Motor neuron (in vitro differentiated cells): ENCODE measurements around the gene VAT1L. TPM values are rescaled to one million over a fixed set of nuclear protein-coding genes. Genes with fewer than 3 reads are reported as not detected.

Experiments
- ATAC-seq, 8 experiments: fragments of 200-7000 bp; cut with Tn5 transposase; replicated peaks in 6 of 8; 2 replicates each; pipeline ENCODE4 v1.8.0; 2021; ENCODE audit warnings: mild to moderate bottlenecking in 8 of 8, moderate library complexity in 8 of 8
- H3K27ac ChIP-seq, 2 donors: fragments of 250-450 bp; sonication (Bioruptor Pico); 2 replicates each; pipeline ENCODE4 v1.9.0; 2021; ENCODE audit warnings: antibody characterized with exemption in 2 of 2, mild to moderate bottlenecking in 2 of 2, moderate library complexity in 1 of 2
- H3K4me1 ChIP-seq, 2 donors: fragments of 250-450 bp; sonication (Bioruptor Pico); replicated peaks in 1 of 2; 2 replicates each; pipeline ENCODE4 v1.6.1; 2021; ENCODE audit warnings: antibody characterized with exemption in 2 of 2, mild to moderate bottlenecking in 2 of 2, moderate library complexity in 1 of 2
- H3K4me3 ChIP-seq, 5 donors: fragments of 250-450 bp; sonication (Bioruptor Pico); 2 replicates each; pipeline ENCODE4 v1.9.0; 2021; ENCODE audit warnings: antibody characterized with exemption in 5 of 5, mild to moderate bottlenecking in 5 of 5, moderate library complexity in 4 of 5
- WGBS, 10 experiments: fragments of 450-650 bp; shearing (Covaris generic); methylation state at CpG; one replicate each; pipeline ENCODE4 v1.0.0; 2022; 5-methylcytosine and 5-hydroxymethylcytosine counted together
- in situ Hi-C, 9 experiments: fragments of 400-800 bp; cut with MboI; loops; one replicate each; pipeline ENCODE4 v1.15.0; 2021; ENCODE audit warnings: low sequenced_read_pairs in 9 of 9, low pct_unique_long_range_greater_than_20kb in 2 of 9; ENCODE audit not compliant: unreplicated experiment in 9 of 9
- total RNA-seq, 8 experiments: library from RNA; unstranded; fragments of 300-600 nt; gene quantifications; 2 replicates each; pipeline versions ENCODE4 v1.2.3 to v1.2.4, GENCODE V29; 2022

The VAT1L gene
- total RNA-seq, 8 experiments from 2014 or later = 0.17 to 195 (median 16.1) TPM

DNA sequence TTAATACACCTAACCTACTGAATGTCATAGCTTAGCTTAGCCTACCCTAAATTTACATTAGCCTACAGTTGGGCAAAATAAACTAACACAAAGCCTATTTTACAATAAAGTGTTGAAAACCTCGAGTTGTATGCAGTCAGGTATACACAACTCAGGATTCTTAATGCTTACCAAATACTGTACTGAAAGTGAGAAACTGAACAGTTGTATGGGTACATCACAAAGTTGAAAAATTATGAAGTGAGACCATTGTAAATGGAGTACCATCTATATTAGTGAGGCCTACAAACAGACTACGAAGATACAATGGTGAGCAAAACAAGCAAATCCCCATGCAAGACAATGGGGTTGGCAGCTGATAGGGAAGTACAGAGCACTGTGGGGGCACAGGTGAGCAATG lies 79.7 kb downstream of the VAT1L start:
- WGBS, 10 experiments = 30 to 100% (median 71%) methylated on average over 1 to 2 of the region's 2 CpGs; no CpG with 5 or more reads in 1 of the 10 experiments
- no peak overlapping the region for H3K27ac ChIP-seq
- ATAC-seq = no peak
- H3K4me1 ChIP-seq = peaks cover 11 to 17% of the 10 kb centered on the region in 2 donors
- in situ Hi-C loops = no loop called here
- no peak overlapping the region for H3K4me3 ChIP-seq

DNA sequence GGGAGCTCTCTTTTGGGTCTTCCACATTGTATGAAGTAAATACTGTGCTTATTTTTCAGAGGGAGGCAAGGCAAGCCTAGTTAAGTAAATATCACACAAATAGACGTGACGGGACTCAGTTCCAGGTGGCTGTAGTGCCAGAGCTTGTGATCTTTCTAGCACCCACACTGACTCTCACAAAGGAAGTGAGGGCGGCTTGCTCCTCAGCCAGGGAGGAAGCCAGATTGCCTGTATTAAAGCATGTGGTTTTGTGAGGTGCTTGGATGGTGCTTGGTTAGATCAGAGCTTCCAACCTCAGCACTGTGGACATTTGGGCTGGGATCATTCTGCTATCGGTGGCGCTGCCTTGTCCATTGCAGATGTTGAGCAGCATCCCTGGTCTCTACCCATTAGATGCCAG lies 80.1 kb downstream of the VAT1L start:
- Histone ChIP-seq H3K27ac (no peak overlapping the region), H3K4me1 (peaks cover 11 to 17% of the 10 kb centered on the region in 2 donors), H3K4me3 (no peak overlapping the region)
- in situ Hi-C loops = no loop called here
- WGBS, 10 experiments = 93 to 100% (median 100%) methylated on average over 1 to 5 of the region's 5 CpGs; no CpG with 5 or more reads in 5 of the 10 experiments
- no peak for ATAC-seq

DNA sequence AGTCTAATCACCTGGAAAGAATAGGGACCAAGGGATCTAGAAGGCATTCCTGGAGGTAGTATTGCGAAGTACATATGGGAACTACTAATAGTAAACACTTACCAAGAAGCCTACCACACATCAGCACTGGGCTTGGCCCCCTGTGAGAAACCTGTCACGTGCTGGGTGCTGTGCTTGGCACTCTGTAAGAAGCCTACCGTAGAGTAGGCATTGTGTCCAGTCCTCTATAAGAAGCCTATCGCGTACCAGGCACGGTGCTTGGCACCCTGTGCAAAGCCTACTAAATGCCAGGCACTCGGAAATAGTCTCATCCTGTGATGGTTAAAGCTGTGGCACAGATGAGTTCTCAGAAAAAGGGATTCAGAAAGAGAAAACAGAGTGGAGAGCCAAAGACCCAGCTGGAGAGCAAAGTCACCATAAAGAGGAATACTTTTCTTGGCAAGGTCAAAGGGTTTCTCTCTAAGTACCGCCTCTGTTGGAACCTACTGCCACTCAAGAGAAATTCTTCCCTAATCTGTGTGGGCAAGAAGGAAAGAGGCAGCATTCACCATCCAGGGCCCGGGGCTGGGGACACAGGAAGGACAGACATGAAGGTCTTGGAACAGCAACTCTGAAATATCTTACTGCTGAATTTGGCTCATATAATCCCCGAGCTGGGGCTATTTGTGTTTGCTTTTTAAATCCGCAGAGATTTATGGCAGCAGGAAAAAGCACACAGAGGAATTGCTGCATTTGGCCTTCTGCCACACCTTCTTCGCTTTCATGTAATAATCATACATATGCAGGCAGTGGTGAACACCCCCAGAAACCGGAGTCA lies 81.8 kb downstream of the VAT1L start:
- WGBS, 10 experiments = 11 to 100% (median 55%) methylated on average over 2 to 9 of the region's 13 CpGs
- peak overlapping the region in 1 of 2 donors; percentile 47 for H3K27ac ChIP-seq
- ATAC-seq = peak in 3 of 8 experiments; percentile 16 to 52 (median 26)

GRCh38 chr16:77871932-77872331 lies 83.6 kb downstream of the VAT1L start:
- 75 to 100% (median 92%) methylated on average over 1 of the region's 1 CpG; no CpG with 5 or more reads in 6 of the 10 experiments for WGBS, 10 experiments

More for the DNA sequence above, 81.8 kb downstream of the VAT1L start:
- in situ Hi-C loops = no loop called here
- Histone ChIP-seq H3K4me3 (no peak overlapping the region), H3K4me1 (peaks cover 11 to 17% of the 10 kb centered on the region in 2 donors)

DNA sequence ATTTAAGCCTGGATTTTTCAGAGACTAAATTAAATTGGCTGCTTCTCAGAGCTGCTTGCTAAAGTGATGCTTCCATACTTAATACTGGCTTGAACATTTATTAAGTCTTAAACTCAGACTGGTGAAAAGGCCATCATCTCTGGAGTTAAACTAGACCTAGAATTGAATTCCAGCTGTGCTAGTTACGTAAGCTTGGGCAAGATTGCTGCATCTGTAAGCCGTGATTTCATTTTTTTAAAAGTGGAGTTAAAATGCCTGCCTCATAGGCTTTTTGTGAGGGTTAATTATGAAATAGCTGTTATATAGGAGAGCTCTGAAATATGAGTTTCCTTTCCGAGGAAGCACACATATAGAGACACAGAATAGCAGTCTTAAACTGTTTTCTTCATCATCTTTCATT lies 84.7 kb downstream of the VAT1L start:
- WGBS, 10 experiments = 40 to 100% (median 81%) methylated on average over 1 to 3 of the region's 3 CpGs; no CpG with 5 or more reads in 2 of the 10 experiments
- in situ Hi-C loops = no loop called here

More at GRCh38 chr16:77871932-77872331, 83.6 kb downstream of the VAT1L start:
- H3K27ac ChIP-seq = no peak overlapping the region
- H3K4me1 ChIP-seq = peaks cover 11 to 17% of the 10 kb centered on the region in 2 donors
- no peak overlapping the region for H3K4me3 ChIP-seq
- ATAC-seq = no peak
- in situ Hi-C loops = no loop called here

GRCh38 chr16:77874347-77874746 lies 86.0 kb downstream of the VAT1L start:
- H3K4me3 ChIP-seq = no peak overlapping the region
- WGBS, 10 experiments = 50 to 100% (median 65%) methylated on average over 1 of the region's 1 CpG; no CpG with 5 or more reads in 6 of the 10 experiments
- no peak overlapping the region for H3K27ac ChIP-seq
- no peak for ATAC-seq
- in situ Hi-C loops = no loop called here
- H3K4me1 ChIP-seq = peaks cover 11 to 17% of the 10 kb centered on the region in 2 donors

More for the DNA sequence above, 84.7 kb downstream of the VAT1L start:
- no peak overlapping the region for H3K4me3 ChIP-seq
- H3K4me1 ChIP-seq = peaks cover 11 to 17% of the 10 kb centered on the region in 2 donors
- no peak overlapping the region for H3K27ac ChIP-seq
- no peak for ATAC-seq

- ATAC-seq = no peak
- Histone ChIP-seq H3K4me3 (no peak overlapping the region), H3K4me1 (peaks cover 0 to 3% of the 10 kb centered on the region in 2 donors), H3K27ac (no peak overlapping the region)
- WGBS, 10 experiments = 40 to 100% (median 89%) methylated on average over 1 to 2 of the region's 2 CpGs; no CpG with 5 or more reads in 3 of the 10 experiments
- in situ Hi-C loops = no loop called here
These were observed 88.4 kb downstream of the VAT1L start for GRCh38 chr16:77876776-77877175.

- H3K27ac ChIP-seq = no peak overlapping the region
- H3K4me1 ChIP-seq = peaks cover 0 to 3% of the 10 kb centered on the region in 2 donors
- in situ Hi-C loops = no loop called here
- whole genome bisulfite sequencing, 10 experiments = 12 to 93% (median 49%) methylated on average over 4 to 6 of the region's 7 CpGs; no CpG with 5 or more reads in 1 of the 10 experiments
- ATAC-seq = peak in 7 of 8 experiments; percentile 52 to 96 (median 94)
- H3K4me3 ChIP-seq = no peak overlapping the region
These were observed 89.5 kb downstream of the VAT1L start for GRCh38 chr16:77877712-77878347.

DNA sequence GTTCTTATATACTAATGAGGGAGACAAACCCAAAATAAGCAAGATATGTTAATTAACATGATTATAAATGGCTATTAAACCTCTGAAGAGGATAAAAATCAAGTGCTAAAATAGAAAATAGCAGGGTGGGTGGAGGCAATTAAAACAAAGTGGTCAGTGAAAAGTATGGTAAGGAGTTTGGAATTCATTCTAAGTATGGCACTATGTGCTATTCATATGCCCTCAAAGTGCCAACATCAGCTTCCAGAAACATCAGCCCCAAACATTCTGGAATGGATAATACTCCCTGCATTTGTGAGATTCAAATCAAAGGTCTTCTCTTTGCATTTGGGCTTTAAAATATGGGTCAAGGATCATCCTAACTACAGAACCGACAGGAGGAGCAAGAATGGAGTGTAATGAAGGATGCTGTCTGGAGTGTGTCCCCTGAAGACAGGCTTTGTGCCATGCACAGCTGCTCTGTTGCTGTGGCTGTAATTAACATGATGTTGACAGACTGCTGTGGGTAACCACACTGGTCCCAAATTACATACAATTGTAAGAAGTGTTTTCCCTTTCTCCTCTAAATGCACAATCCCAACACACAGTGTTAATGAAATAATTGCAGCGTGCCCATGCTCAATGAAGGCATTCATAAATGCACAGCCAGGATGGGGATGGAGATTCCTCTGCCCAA lies 93.1 kb downstream of the VAT1L start:
- in situ Hi-C loops = no loop called here
- no peak overlapping the region for H3K4me3 ChIP-seq
- 0 to 88% (median 52%) methylated on average over 1 to 2 of the region's 2 CpGs; no CpG with 5 or more reads in 2 of the 10 experiments for WGBS, 10 experiments
- H3K4me1 ChIP-seq = peaks cover 0 to 3% of the 10 kb centered on the region in 2 donors
- peak in 1 of 8 experiments; percentile 13 for ATAC-seq
- H3K27ac ChIP-seq = no peak overlapping the region

DNA sequence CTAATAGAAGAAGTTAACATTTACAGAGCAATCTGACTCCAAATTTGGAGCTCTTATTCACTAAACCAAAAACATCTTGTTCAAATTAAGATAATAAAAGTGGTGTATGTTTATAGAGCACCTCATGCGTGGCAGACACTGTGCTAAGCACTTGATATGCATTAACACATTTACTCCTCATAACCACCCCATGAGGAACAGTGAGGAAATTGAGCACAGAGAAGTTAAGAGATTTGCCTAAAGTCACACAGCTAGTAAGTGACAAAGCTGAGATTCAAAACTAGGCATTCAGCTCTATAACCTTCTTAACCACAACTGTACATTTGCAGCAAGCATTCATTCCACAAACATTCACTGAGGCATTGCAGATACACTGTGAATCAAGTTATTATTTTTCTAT lies 94.0 kb downstream of the VAT1L start:
- peak in 1 of 8 experiments; percentile 41 for ATAC-seq
- Histone ChIP-seq H3K4me3 (no peak overlapping the region), H3K27ac (no peak overlapping the region), H3K4me1 (peaks cover 0 to 3% of the 10 kb centered on the region in 2 donors)
- 17 to 88% (median 33%) methylated on average over 1 of the region's 1 CpG; no CpG with 5 or more reads in 3 of the 10 experiments for WGBS, 10 experiments
- in situ Hi-C loops = no loop called here

GRCh38 chr16:77885571-77886295 lies 97.4 kb downstream of the VAT1L start:
- H3K4me1 ChIP-seq = peaks cover 3 to 7% of the 10 kb centered on the region in 2 donors
- H3K4me3 ChIP-seq = no peak overlapping the region
- ATAC-seq = peak in 2 of 8 experiments; percentile 48 to 72
- in situ Hi-C loops = no loop called here
- WGBS, 10 experiments = 35 to 98% (median 88%) methylated on average over 2 to 6 of the region's 6 CpGs
- H3K27ac ChIP-seq = no peak overlapping the region

DNA sequence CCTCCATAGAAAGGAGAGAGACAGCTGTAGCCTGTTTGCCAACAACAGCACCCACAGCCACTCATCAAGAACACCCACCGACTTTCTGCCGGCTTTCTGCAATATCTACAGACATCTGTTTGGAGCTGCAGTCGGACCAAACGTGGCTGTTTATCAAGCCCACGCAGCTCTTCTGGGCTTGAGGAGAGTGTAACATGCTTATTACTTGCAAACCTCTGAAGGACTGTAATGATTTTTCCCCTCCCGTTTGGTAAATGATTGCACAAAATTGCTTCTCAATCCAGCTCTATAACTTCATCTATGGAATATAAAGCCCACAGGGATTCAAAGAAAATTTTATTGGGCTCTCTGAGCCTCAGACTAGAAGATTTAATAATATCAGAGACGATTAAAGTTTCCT lies 100.5 kb downstream of the VAT1L start:
- no peak overlapping the region for H3K4me3 ChIP-seq
- peaks cover 0 to 7% of the 10 kb centered on the region in 2 donors for H3K4me1 ChIP-seq
- in situ Hi-C loops = no loop called here
- peak in 2 of 8 experiments; percentile 26 to 60 for ATAC-seq
- 0 to 96% (median 57%) methylated on average over 1 to 7 of the region's 7 CpGs; no CpG with 5 or more reads in 1 of the 10 experiments for whole genome bisulfite sequencing, 10 experiments
- H3K27ac ChIP-seq = peak overlapping the region in 1 of 2 donors; percentile 1
